C4-2B (cell line): ENCODE measurements around the gene UXT.

Source experiments
- CTCF ChIP-seq: fragments of 450-650 bp; conservative IDR thresholded peaks from 2 replicates; pipeline ENCODE4 v1.5.1; 2017; ENCODE audit warnings: mild to moderate bottlenecking
- ZFX ChIP-seq: fragments of 450-650 bp; IDR thresholded peaks from 2 replicates; pipeline ENCODE4 v1.6.1; 2017

- TF ChIP-seq ZFX (no peak), CTCF (no peak)
Measured at GRCh38 chrX:47683184-47683828, 24.3 kb upstream of the UXT start.
